GM18519 (cell line): ENCODE results near the gene XPO6.

Source experiments
- ATAC-seq: cut with Tn5 transposase; IDR thresholded peaks from one replicate; pipeline ENCODE4 v1.9.1; 2021; ENCODE audit warnings: mild to moderate bottlenecking, moderate library complexity; ENCODE audit not compliant: unreplicated experiment, low FRiP score

The XPO6 gene

GRCh38 chr16:28096983-28097899 is 114.5 kb downstream of the XPO6 start:
- ATAC-seq: no peak

GRCh38 chr16:28093385-28093725 is 118.4 kb downstream of the XPO6 start:
- no peak for ATAC-seq

- no peak for ATAC-seq
Observed at GRCh38 chr16:28092721-28093384, 118.9 kb downstream of the XPO6 start.

- no peak for ATAC-seq
Observed at GRCh38 chr16:28091656-28092055, 120.1 kb downstream of the XPO6 start.

- ATAC-seq: no peak
Observed at GRCh38 chr16:28090646-28091377, 121.0 kb downstream of the XPO6 start.

- no peak for ATAC-seq
Observed at GRCh38 chr16:28089992-28090365, 121.8 kb downstream of the XPO6 start.

GRCh38 chr16:28089205-28089991 is 122.4 kb downstream of the XPO6 start:
- no peak for ATAC-seq

- no peak for ATAC-seq
Observed at GRCh38 chr16:28087675-28088300, 124.0 kb downstream of the XPO6 start.

- no peak for ATAC-seq
Observed at GRCh38 chr16:28087140-28087660, 124.6 kb downstream of the XPO6 start.

- ATAC-seq: no peak
Observed at GRCh38 chr16:28086186-28087139, 125.3 kb downstream of the XPO6 start.

GRCh38 chr16:28085389-28086171 is 126.2 kb downstream of the XPO6 start:
- no peak for ATAC-seq

GRCh38 chr16:28084209-28084608 is 127.6 kb downstream of the XPO6 start:
- no peak for ATAC-seq

GRCh38 chr16:28082624-28083023 is 129.1 kb downstream of the XPO6 start:
- no peak for ATAC-seq

- ATAC-seq: no peak
Observed at GRCh38 chr16:28081391-28081968, 130.3 kb downstream of the XPO6 start.

- ATAC-seq: no peak
Observed at GRCh38 chr16:28078261-28078660, 133.5 kb downstream of the XPO6 start.

GRCh38 chr16:28073836-28074235 is 137.9 kb downstream of the XPO6 start:
- ATAC-seq: no peak

- no peak for ATAC-seq
Observed at GRCh38 chr16:28072087-28072486, 139.7 kb downstream of the XPO6 start.
